OCI-LY3 (cell line): ENCODE results near the gene CD300LD.

Experiments
- EZH2phosphoT487 ChIP-seq: fragments of 200-600 bp; shearing (Covaris generic); IDR thresholded peaks from 2 replicates; pipeline ENCODE4 v1.6.1; 2018; ENCODE audit warnings: antibody characterized with exemption, mixed run types, low read depth
- TF ChIP-seq, protein P1 (sequence below): fragments of 200-600, 300-600 bp; sonication (generic); IDR thresholded peaks from 2 replicates; pipeline ENCODE4 v1.5.1; 2014; ENCODE audit warnings: antibody characterized with exemption, low read length, low read depth

DNA sequence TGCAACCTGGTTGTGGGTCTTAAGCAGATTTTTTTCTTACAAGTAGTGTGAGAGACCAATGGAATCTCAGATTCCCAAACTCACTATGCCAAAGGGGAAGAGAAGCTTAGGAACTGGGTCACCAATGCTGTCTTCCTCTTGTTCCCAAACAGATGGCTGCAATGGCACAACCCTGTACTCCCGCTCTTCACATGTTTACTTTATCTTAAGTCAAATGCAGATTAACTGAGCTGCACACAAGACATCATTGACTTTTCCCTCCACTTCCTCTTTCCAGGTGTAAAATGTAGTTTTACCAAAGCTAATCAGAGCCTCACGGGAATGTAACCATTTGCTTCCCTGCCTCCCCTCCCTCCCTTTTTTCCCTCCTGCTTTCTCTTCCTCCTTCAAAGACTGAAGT, 45.8 kb upstream of the CD300LD start:
- TF ChIP-seq, protein P1, sequence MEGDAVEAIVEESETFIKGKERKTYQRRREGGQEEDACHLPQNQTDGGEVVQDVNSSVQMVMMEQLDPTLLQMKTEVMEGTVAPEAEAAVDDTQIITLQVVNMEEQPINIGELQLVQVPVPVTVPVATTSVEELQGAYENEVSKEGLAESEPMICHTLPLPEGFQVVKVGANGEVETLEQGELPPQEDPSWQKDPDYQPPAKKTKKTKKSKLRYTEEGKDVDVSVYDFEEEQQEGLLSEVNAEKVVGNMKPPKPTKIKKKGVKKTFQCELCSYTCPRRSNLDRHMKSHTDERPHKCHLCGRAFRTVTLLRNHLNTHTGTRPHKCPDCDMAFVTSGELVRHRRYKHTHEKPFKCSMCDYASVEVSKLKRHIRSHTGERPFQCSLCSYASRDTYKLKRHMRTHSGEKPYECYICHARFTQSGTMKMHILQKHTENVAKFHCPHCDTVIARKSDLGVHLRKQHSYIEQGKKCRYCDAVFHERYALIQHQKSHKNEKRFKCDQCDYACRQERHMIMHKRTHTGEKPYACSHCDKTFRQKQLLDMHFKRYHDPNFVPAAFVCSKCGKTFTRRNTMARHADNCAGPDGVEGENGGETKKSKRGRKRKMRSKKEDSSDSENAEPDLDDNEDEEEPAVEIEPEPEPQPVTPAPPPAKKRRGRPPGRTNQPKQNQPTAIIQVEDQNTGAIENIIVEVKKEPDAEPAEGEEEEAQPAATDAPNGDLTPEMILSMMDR: no peak
- TF ChIP-seq EZH2phosphoT487: no peak
